Diencephalon (tissue), 1 donor: Measurements from ENCODE around the gene SLC25A4. TPM values are rescaled to one million over a fixed set of nuclear protein-coding genes. Genes with fewer than 3 reads are reported as not detected.

Experiments
- total RNA-seq: library from RNA; depleted of rRNA; stranded (reverse); fragments of >200 nt; gene quantifications from one replicate; pipeline ENCODE4 v1.2.3, GENCODE V29; 2014

SLC25A4 gene
- total RNA-seq: 54.0 TPM

GRCh38 chr4:185142912-185143600 is at the start of gene SLC25A4:
Gene SLC25A4, plus strand, starts transcription at chr4:185143266. Its CDS starts 107 bp downstream, at chr4:185143373.

Other genes with a start within 250 kb of the SLC25A4 start
- 1.6 TPM for gene HELT, start 124.8 kb upstream of the SLC25A4 start, total RNA-seq
- 68.3 TPM for gene CFAP97, start 60.7 kb downstream of the SLC25A4 start, total RNA-seq
- 38.3 TPM for gene SNX25, start 66.3 kb downstream of the SLC25A4 start, total RNA-seq